Activated gamma-delta T cell (primary cell): ENCODE results near the gene SRGAP2C.
"Not testable (repeated sequence)": the region's sequence is repeated elsewhere in the genome, so short reads cannot be mapped to it uniquely, and the experiment has no call there.

Experiments
- DNase-seq: peaks from one replicate; lab custom pipeline; 2025; lab: John Stamatoyannopoulos, UW

The SRGAP2C gene

GRCh38 chr1:121280699-121281317 lies 96.0 kb downstream of the SRGAP2C start:
- DNase-seq = not testable (repeated sequence)

GRCh38 chr1:121281480-121281879 lies 96.7 kb downstream of the SRGAP2C start:
- DNase-seq = not testable (repeated sequence)

GRCh38 chr1:121283587-121284180 lies 98.9 kb downstream of the SRGAP2C start:
- not testable (repeated sequence) for DNase-seq

GRCh38 chr1:121292590-121292989 lies 107.8 kb downstream of the SRGAP2C start:
- not testable (repeated sequence) for DNase-seq

- not testable (repeated sequence) for DNase-seq
These were observed 108.8 kb downstream of the SRGAP2C start for GRCh38 chr1:121293263-121294204.

- not testable (repeated sequence) for DNase-seq
These were observed 109.4 kb downstream of the SRGAP2C start for GRCh38 chr1:121294205-121294570.

GRCh38 chr1:121296563-121296962 lies 111.8 kb downstream of the SRGAP2C start:
- not testable (repeated sequence) for DNase-seq

GRCh38 chr1:121298529-121298928 lies 113.8 kb downstream of the SRGAP2C start:
- not testable (repeated sequence) for DNase-seq

GRCh38 chr1:121299514-121300149 lies 114.9 kb downstream of the SRGAP2C start:
- not testable (repeated sequence) for DNase-seq

GRCh38 chr1:121301876-121302275 lies 117.1 kb downstream of the SRGAP2C start:
- DNase-seq = not testable (repeated sequence)

- not testable (repeated sequence) for DNase-seq
These were observed 123.0 kb downstream of the SRGAP2C start for GRCh38 chr1:121307759-121308158.

- not testable (repeated sequence) for DNase-seq
These were observed 130.7 kb downstream of the SRGAP2C start for GRCh38 chr1:121315509-121315908.

- DNase-seq = not testable (repeated sequence)
These were observed 131.3 kb downstream of the SRGAP2C start for GRCh38 chr1:121316081-121316480.

GRCh38 chr1:121317491-121318468 lies 133.0 kb downstream of the SRGAP2C start:
- not testable (repeated sequence) for DNase-seq

GRCh38 chr1:121318687-121319086 lies 133.9 kb downstream of the SRGAP2C start:
- DNase-seq = not testable (repeated sequence)

GRCh38 chr1:121321660-121322059 lies 136.9 kb downstream of the SRGAP2C start:
- not testable (repeated sequence) for DNase-seq

- not testable (repeated sequence) for DNase-seq
These were observed 140.0 kb downstream of the SRGAP2C start for GRCh38 chr1:121324726-121325125.

- not testable (repeated sequence) for DNase-seq
These were observed 147.4 kb downstream of the SRGAP2C start for GRCh38 chr1:121332141-121332540.

- DNase-seq = not testable (repeated sequence)
These were observed 148.1 kb downstream of the SRGAP2C start for GRCh38 chr1:121332599-121333562.
